ENCODE data around the gene HECW1. TPM values are rescaled to one million over a fixed set of nuclear protein-coding genes. Genes with fewer than 3 reads are reported as not detected.

HECW1 gene
- total RNA-seq, 1 donor from 2014 or later: 0.15 TPM

- no peak for TF ChIP-seq CTCF (IDR thresholded peaks at IDR 0.05; ENCODE audit: unreplicated experiment)
- no peaks in the 10 kb centered on the region for H3K9me3 Mint-ChIP-seq (ENCODE audit: unreplicated experiment)
- H3K27ac Mint-ChIP-seq (ENCODE audit: unreplicated experiment): no peak overlapping the region
- peaks cover 13% of the 10 kb centered on the region for H3K4me1 Mint-ChIP-seq (ENCODE audit: unreplicated experiment)
- no peak overlapping the region for H3K4me3 Mint-ChIP-seq (ENCODE audit: unreplicated experiment)
- no peaks in the 10 kb centered on the region for H3K27me3 Mint-ChIP-seq (ENCODE audit: unreplicated experiment)
- H3K36me3 Mint-ChIP-seq (ENCODE audit: low read depth, unreplicated experiment): no peaks in the 10 kb centered on the region
- DNase-seq (ENCODE audit: low spot score): no peak
Observed at GRCh38 chr7:43148161-43148731, 35.8 kb downstream of the HECW1 start.

- no peaks in the 10 kb centered on the region for H3K27me3 Mint-ChIP-seq (ENCODE audit: unreplicated experiment)
- H3K36me3 Mint-ChIP-seq (ENCODE audit: low read depth, unreplicated experiment): no peaks in the 10 kb centered on the region
- no peaks in the 10 kb centered on the region for H3K9me3 Mint-ChIP-seq (ENCODE audit: unreplicated experiment)
- H3K4me1 Mint-ChIP-seq (ENCODE audit: unreplicated experiment): peaks cover 5% of the 10 kb centered on the region
- TF ChIP-seq CTCF (IDR thresholded peaks at IDR 0.05; ENCODE audit: unreplicated experiment): no peak
- H3K4me3 Mint-ChIP-seq (ENCODE audit: unreplicated experiment): no peak overlapping the region
- DNase-seq (ENCODE audit: low spot score): no peak
- no peak overlapping the region for H3K27ac Mint-ChIP-seq (ENCODE audit: unreplicated experiment)
Observed at GRCh38 chr7:43151076-43151475, 38.6 kb downstream of the HECW1 start.

- Mint-ChIP-seq H3K36me3 (ENCODE audit: low read depth, unreplicated experiment) (no peaks in the 10 kb centered on the region), H3K4me3 (ENCODE audit: unreplicated experiment) (no peak overlapping the region), H3K9me3 (ENCODE audit: unreplicated experiment) (no peaks in the 10 kb centered on the region), H3K27ac (ENCODE audit: unreplicated experiment) (no peak overlapping the region), H3K27me3 (ENCODE audit: unreplicated experiment) (no peaks in the 10 kb centered on the region), H3K4me1 (ENCODE audit: unreplicated experiment) (peaks cover 5% of the 10 kb centered on the region)
- DNase-seq (ENCODE audit: low spot score): no peak
- TF ChIP-seq CTCF (IDR thresholded peaks at IDR 0.05; ENCODE audit: unreplicated experiment): no peak
Observed at GRCh38 chr7:43152696-43153095, 40.2 kb downstream of the HECW1 start.

GRCh38 chr7:43155636-43156035, 43.2 kb downstream of the HECW1 start:
- TF ChIP-seq CTCF (IDR thresholded peaks at IDR 0.05; ENCODE audit: unreplicated experiment): no peak
- no peak overlapping the region for H3K27ac Mint-ChIP-seq (ENCODE audit: unreplicated experiment)
- H3K9me3 Mint-ChIP-seq (ENCODE audit: unreplicated experiment): no peaks in the 10 kb centered on the region
- no peak for DNase-seq (ENCODE audit: low spot score)
- H3K4me3 Mint-ChIP-seq (ENCODE audit: unreplicated experiment): no peak overlapping the region
- H3K4me1 Mint-ChIP-seq (ENCODE audit: unreplicated experiment): peaks cover 5% of the 10 kb centered on the region
- H3K36me3 Mint-ChIP-seq (ENCODE audit: low read depth, unreplicated experiment): no peaks in the 10 kb centered on the region
- H3K27me3 Mint-ChIP-seq (ENCODE audit: unreplicated experiment): no peaks in the 10 kb centered on the region

GRCh38 chr7:43163885-43164284, 51.4 kb downstream of the HECW1 start:
- no peak for DNase-seq (ENCODE audit: low spot score)
- Mint-ChIP-seq H3K27me3 (ENCODE audit: unreplicated experiment) (no peaks in the 10 kb centered on the region), H3K4me1 (ENCODE audit: unreplicated experiment) (no peaks in the 10 kb centered on the region), H3K9me3 (ENCODE audit: unreplicated experiment) (no peaks in the 10 kb centered on the region), H3K27ac (ENCODE audit: unreplicated experiment) (no peak overlapping the region), H3K4me3 (ENCODE audit: unreplicated experiment) (no peak overlapping the region), H3K36me3 (ENCODE audit: low read depth, unreplicated experiment) (no peaks in the 10 kb centered on the region)
- TF ChIP-seq CTCF (IDR thresholded peaks at IDR 0.05; ENCODE audit: unreplicated experiment): no peak
